Fibroblast of lung (primary cell): ENCODE measurements around the gene PTEN. TPM values are rescaled to one million over a fixed set of nuclear protein-coding genes. Genes with fewer than 3 reads are reported as not detected.
"Not testable (repeated sequence)": the region's sequence is repeated elsewhere in the genome, so short reads cannot be mapped to it uniquely, and the experiment has no call there.

Experiments used
- DNase-seq, 2 donors: peaks; one replicate each; pipeline versions ENCODE4 v3.0.0 to v3.0.0-alpha.2; 2010; ENCODE audit warnings: low read depth in 2 of 2
- H2AFZ ChIP-seq: 2 replicates; pipeline ENCODE4 v1.5.1; 2012; ENCODE audit warnings: low read length, control low read depth, inconsistent platforms
- H3K27ac ChIP-seq: 2 replicates; pipeline ENCODE4 v1.5.1; 2011; ENCODE audit warnings: low read length, control low read depth; ENCODE audit not compliant: insufficient read depth
- H3K27me3 ChIP-seq: 2 replicates; pipeline ENCODE4 v1.5.1; 2011; ENCODE audit warnings: mild to moderate bottlenecking, low read length; ENCODE audit not compliant: control insufficient read depth, insufficient read depth
- H3K36me3 ChIP-seq: 2 replicates; pipeline ENCODE4 v1.5.1; 2011; ENCODE audit warnings: low read length; ENCODE audit not compliant: control insufficient read depth, insufficient read depth
- H3K4me1 ChIP-seq: 2 replicates; pipeline ENCODE4 v1.5.1; 2011; ENCODE audit warnings: low read length; ENCODE audit not compliant: control insufficient read depth, insufficient read depth; ENCODE audit errors: extremely low read depth
- H3K4me2 ChIP-seq: 2 replicates; pipeline ENCODE4 v1.5.1; 2011; ENCODE audit warnings: low read length, control low read depth; ENCODE audit not compliant: insufficient read depth; ENCODE audit errors: extremely low read depth
- H3K4me3 ChIP-seq, 4 experiments: fragments of 200-600 bp in 1 of 4; sonication (generic) in 1 of 4; replicated peaks in 1 of 4; 2 replicates each; pipeline ENCODE4 v1.5.1; 2011 to 2016; ENCODE audit warnings: low read length in 4 of 4, low read depth in 3 of 4, mild to moderate bottlenecking in 3 of 4, control low read depth in 2 of 4, inconsistent platforms in 1 of 4, mixed read lengths in 1 of 4; ENCODE audit not compliant: insufficient read depth in 1 of 4; ENCODE audit errors: control extremely low read depth in 1 of 4
- H3K79me2 ChIP-seq: 2 replicates; pipeline ENCODE4 v1.5.1; 2012; ENCODE audit warnings: mild to moderate bottlenecking, low read length, inconsistent platforms; ENCODE audit not compliant: control insufficient read depth, insufficient read depth
- H3K9ac ChIP-seq: 2 replicates; pipeline ENCODE4 v1.5.1; 2011; ENCODE audit warnings: mild to moderate bottlenecking, low read length, control low read depth; ENCODE audit not compliant: insufficient read depth
- H3K9me3 ChIP-seq: 2 replicates; pipeline ENCODE4 v1.5.1; 2012; ENCODE audit warnings: low read depth, low read length; ENCODE audit not compliant: control insufficient read depth, insufficient read depth
- H4K20me1 ChIP-seq: 2 replicates; pipeline ENCODE4 v1.5.1; 2011; ENCODE audit warnings: low read length; ENCODE audit not compliant: control insufficient read depth, insufficient read depth; ENCODE audit errors: extremely low read depth
- CTCF ChIP-seq, 2 donors: IDR thresholded peaks in 1 of 2; conservative IDR thresholded peaks in 1 of 2; 1 replicate in 1 of 2; 2 replicates in 1 of 2; pipeline ENCODE4 v1.5.1; 2011 to 2012; ENCODE audit warnings: low read length in 2 of 2, control low read depth in 1 of 2, inconsistent platforms in 1 of 2, low read depth in 1 of 2, mild to moderate bottlenecking in 1 of 2
- EZH2 ChIP-seq: IDR thresholded peaks from 2 replicates; pipeline ENCODE4 v1.5.1; 2012; ENCODE audit warnings: low read length, control low read depth, mild to moderate bottlenecking; ENCODE audit errors: missing control alignments
- polyA plus RNA-seq, 2 donors: library from polyadenylated mRNA; depleted of rRNA in 1 of 2; stranded (reverse) in 1 of 2; unstranded in 1 of 2; fragments of >200 nt; gene quantifications; 2 replicates each; pipeline ENCODE4 v1.2.1, GENCODE V29; 2011 to 2012; ENCODE audit warnings: missing spikeins in 1 of 2
- total RNA-seq: library from RNA; depleted of rRNA; stranded (reverse); fragments of >200 nt; gene quantifications from 2 replicates; pipeline ENCODE4 v1.2.1, GENCODE V29; 2014

PTEN gene
- total and polyA plus RNA-seq, 2 donors (not counting 1 experiment from before 2014, with no cell fraction given) = 60.2 to 200 TPM

- Histone ChIP-seq H3K9me3 (no peaks in the 10 kb centered on the region), H4K20me1 (peaks cover 6% of the 10 kb centered on the region), H3K27ac (peak overlapping the region; percentile 88), H3K27me3 (no peaks in the 10 kb centered on the region), H3K4me2 (peak overlapping the region; percentile 99), H2AFZ (peak overlapping the region; percentile 98), H3K4me1 (peaks cover 3% of the 10 kb centered on the region), H3K36me3 (no peaks in the 10 kb centered on the region), H3K4me3 (peak overlapping the region; percentile 80 to 86 (median 84)), H3K79me2 (peaks cover 40% of the 10 kb centered on the region), H3K9ac (peak overlapping the region; percentile 79)
- DNase-seq = peak; percentile 99
- TF ChIP-seq CTCF (conservative IDR thresholded peaks at IDR 0.05 in 1 of 2, IDR thresholded peaks at IDR 0.05 in 1 of 2; ENCODE audit: low read depth in 1 of 2, low read length in 2 of 2) = no peak
- TF ChIP-seq EZH2 = no peak
Measured at GRCh38 chr10:87861953-87862678, 1.3 kb upstream of the PTEN start.

- peak overlapping the region; percentile 80 to 86 (median 84) for H3K4me3 ChIP-seq
- no peaks in the 10 kb centered on the region for H3K9me3 ChIP-seq
- H3K4me2 ChIP-seq = peak overlapping the region; percentile 99
- peak overlapping the region; percentile 75 for H2AFZ ChIP-seq
- H3K27me3 ChIP-seq = no peaks in the 10 kb centered on the region
- H3K79me2 ChIP-seq = peaks cover 46% of the 10 kb centered on the region
- DNase-seq = no peak
- H3K4me1 ChIP-seq = peaks cover 3% of the 10 kb centered on the region
- peak overlapping the region; percentile 79 for H3K9ac ChIP-seq
- TF ChIP-seq EZH2 (no peak), CTCF (conservative IDR thresholded peaks at IDR 0.05 in 1 of 2, IDR thresholded peaks at IDR 0.05 in 1 of 2; ENCODE audit: low read depth in 1 of 2, low read length in 2 of 2) (no peak)
- H3K36me3 ChIP-seq = no peaks in the 10 kb centered on the region
- H3K27ac ChIP-seq = peak overlapping the region; percentile 88
- peaks cover 10% of the 10 kb centered on the region for H4K20me1 ChIP-seq
Measured at GRCh38 chr10:87862679-87863052, 759 bp upstream of the PTEN start.

- not testable (repeated sequence) for H3K4me1 ChIP-seq, H4K20me1 ChIP-seq, H3K36me3 ChIP-seq, H3K9me3 ChIP-seq, H2AFZ ChIP-seq, H3K27me3 ChIP-seq
- Histone ChIP-seq H3K4me2 (peak overlapping the region; percentile 36), H3K27ac (peak overlapping the region; percentile 88), H3K9ac (peak overlapping the region; percentile 79), H3K4me3 (peak overlapping the region; percentile 84 to 98 (median 88)), H3K79me2 (peaks cover 60% of the 10 kb centered on the region)
- peak in 1 of 2 donors; percentile 33 for DNase-seq
Measured at GRCh38 chr10:87863951-87864495, 598 bp downstream of the PTEN start.
